HepG2 (cell line): Measurements from ENCODE around the gene ANXA9. TPM values are rescaled to one million over a fixed set of nuclear protein-coding genes. Genes with fewer than 3 reads are reported as not detected.

ENCODE experiments used
- AGO1 ChIP-seq: fragments of 200-400 bp; formaldehyde crosslinking; IDR thresholded peaks from 2 replicates; pipeline ENCODE4 v1.6.1; 2017; ENCODE audit warnings: mild to moderate bottlenecking, low read depth, low read length, moderate library complexity; ENCODE audit not compliant: poor library complexity, severe bottlenecking
- BRD4 ChIP-seq: sonication (generic); formaldehyde crosslinking; IDR thresholded peaks from 2 replicates; pipeline ENCODE4 v1.4.0; 2020; ENCODE audit warnings: missing genetic modification reagents
- CHCHD3 ChIP-seq: sonication (generic); formaldehyde crosslinking; IDR thresholded peaks from 2 replicates; pipeline ENCODE4 v1.8.0; 2022; ENCODE audit warnings: mild to moderate bottlenecking, missing genetic modification reagents, moderate library complexity
- GZF1 ChIP-seq: sonication (generic); formaldehyde crosslinking; IDR thresholded peaks from 2 replicates; pipeline ENCODE4 v1.5.1; 2020; ENCODE audit warnings: mild to moderate bottlenecking, missing genetic modification reagents
- MAZ ChIP-seq, 2 experiments: sonication (generic) in 1 of 2; formaldehyde crosslinking in 1 of 2; IDR thresholded peaks; 2 replicates each; pipeline versions ENCODE4 v1.5.0 to v1.6.1; 2012 to 2020; ENCODE audit warnings: low read depth in 2 of 2, mild to moderate bottlenecking in 2 of 2, borderline replicate concordance in 1 of 2, improper control_type of control experiment in 1 of 2, low read length in 1 of 2, missing genetic modification reagents in 1 of 2, moderate library complexity in 1 of 2
- PAF1 ChIP-seq: IDR thresholded peaks from 2 replicates; pipeline ENCODE4 v1.6.1; 2016; ENCODE audit warnings: missing genetic modification reagents, missing compliant biosample characterization
- SATB2 ChIP-seq: sonication (generic); formaldehyde crosslinking; IDR thresholded peaks from 2 replicates; pipeline ENCODE4 v1.5.0; 2020; ENCODE audit warnings: missing genetic modification reagents
- SPEN ChIP-seq: sonication (generic); formaldehyde crosslinking; IDR thresholded peaks from 2 replicates; pipeline ENCODE4 v1.5.1; 2020; ENCODE audit warnings: low read depth, mild to moderate bottlenecking, missing genetic modification reagents
- THAP11 ChIP-seq: IDR thresholded peaks from 2 replicates; pipeline ENCODE4 v1.6.1; 2016; ENCODE audit warnings: missing biosample characterization, missing genetic modification reagents
- ZNF644 ChIP-seq: IDR thresholded peaks from 2 replicates; pipeline ENCODE4 v1.6.1; 2016; ENCODE audit warnings: low read depth
- ZNF761 ChIP-seq: sonication (generic); formaldehyde crosslinking; conservative IDR thresholded peaks from 2 replicates; pipeline ENCODE4 v1.4.0; 2020; ENCODE audit warnings: mild to moderate bottlenecking, missing genetic modification reagents
- polyA plus RNA-seq, 8 experiments: library from polyadenylated mRNA; depleted of rRNA in 3 of 8; stranded (reverse) in 7 of 8; unstranded in 1 of 8; fragments of >200 nt; fragmentation: Illumina TruSeq in 4 of 8; extraction: Trizol in 4 of 8; gene quantifications; 2 replicates each; pipeline versions ENCODE4 v1.2.1 to v1.2.3, GENCODE V29; 2011 to 2016; ENCODE audit warnings: low read depth in 4 of 8, missing spikeins in 1 of 8, mixed read lengths in 1 of 8; ENCODE audit not compliant: insufficient read depth in 1 of 8
- total RNA-seq, 5 experiments: library from RNA; depleted of rRNA; stranded (reverse); fragments of >200 nt; fragmentation: Illumina TruSeq; extraction: Trizol; gene quantifications; 2 replicates each; pipeline ENCODE4 v1.2.3, GENCODE V29; 2016; ENCODE audit warnings: low read depth in 1 of 5
- TF ChIP-seq, protein P1 (sequence below): sonication (generic); formaldehyde crosslinking; IDR thresholded peaks from 2 replicates; pipeline ENCODE4 v1.4.0; 2020; ENCODE audit warnings: mild to moderate bottlenecking, missing genetic modification reagents, borderline replicate concordance
- TF ChIP-seq, protein P2 (sequence below): sonication (generic); formaldehyde crosslinking; IDR thresholded peaks from 2 replicates; pipeline ENCODE4 v1.5.0; 2020; ENCODE audit warnings: mild to moderate bottlenecking, missing genetic modification reagents
- TF ChIP-seq, protein P3 (sequence below): sonication (generic); formaldehyde crosslinking; IDR thresholded peaks from 2 replicates; pipeline ENCODE4 v1.5.0; 2020; ENCODE audit warnings: missing genetic modification reagents
- TF ChIP-seq, protein P4 (sequence below): sonication (generic); formaldehyde crosslinking; IDR thresholded peaks from 2 replicates; pipeline ENCODE4 v1.4.0; 2020; ENCODE audit warnings: missing genetic modification reagents, borderline replicate concordance

Gene ANXA9
- total and polyA plus RNA-seq, 2 of the 13 experiments (the other 11 are each of a cell fraction or from before 2014, with no cell fraction given), result 13.3 to 23.9 TPM

DNA sequence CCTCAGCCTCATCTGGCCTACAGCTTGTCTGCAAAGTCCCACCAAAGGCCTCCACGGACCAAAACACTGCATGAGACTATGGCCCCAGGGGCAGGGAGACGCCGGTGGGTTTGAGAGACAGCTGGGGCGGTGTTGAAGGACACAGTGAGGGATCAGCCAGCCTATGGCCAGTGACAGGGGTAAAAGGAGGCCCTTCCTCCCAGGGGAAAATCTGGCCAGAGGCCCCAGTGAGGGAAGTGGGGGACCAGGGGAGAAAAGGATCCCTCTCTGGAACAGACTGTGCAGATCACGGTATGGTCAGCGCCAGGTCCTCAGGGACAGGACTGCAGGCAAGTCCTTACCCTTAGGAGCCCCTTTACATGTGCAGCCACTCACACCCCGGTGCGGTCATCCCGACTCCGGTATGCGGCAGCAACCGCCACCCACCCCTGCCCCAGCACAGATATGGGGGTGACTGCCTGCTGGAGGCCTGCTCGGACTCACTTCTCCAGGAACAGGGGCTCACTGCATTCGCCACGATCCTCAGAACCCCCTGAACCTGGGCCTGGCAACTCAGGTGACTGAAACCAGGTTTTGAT is 8.7 kb upstream of the ANXA9 start (continued):
- TF ChIP-seq, protein P1, sequence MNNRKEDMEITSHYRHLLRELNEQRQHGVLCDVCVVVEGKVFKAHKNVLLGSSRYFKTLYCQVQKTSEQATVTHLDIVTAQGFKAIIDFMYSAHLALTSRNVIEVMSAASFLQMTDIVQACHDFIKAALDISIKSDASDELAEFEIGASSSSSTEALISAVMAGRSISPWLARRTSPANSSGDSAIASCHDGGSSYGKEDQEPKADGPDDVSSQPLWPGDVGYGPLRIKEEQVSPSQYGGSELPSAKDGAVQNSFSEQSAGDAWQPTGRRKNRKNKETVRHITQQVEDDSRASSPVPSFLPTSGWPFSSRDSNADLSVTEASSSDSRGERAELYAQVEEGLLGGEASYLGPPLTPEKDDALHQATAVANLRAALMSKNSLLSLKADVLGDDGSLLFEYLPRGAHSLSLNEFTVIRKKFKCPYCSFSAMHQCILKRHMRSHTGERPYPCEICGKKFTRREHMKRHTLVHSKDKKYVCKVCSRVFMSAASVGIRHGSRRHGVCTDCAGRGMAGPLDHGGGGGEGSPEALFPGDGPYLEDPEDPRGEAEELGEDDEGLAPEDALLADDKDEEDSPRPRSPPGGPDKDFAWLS (CRISPR knock-in tag), result no peak
- TF ChIP-seq GZF1 (CRISPR knock-in tag), result no peak
- TF ChIP-seq PAF1 (CRISPR knock-in tag), result no peak
- TF ChIP-seq, protein P2, sequence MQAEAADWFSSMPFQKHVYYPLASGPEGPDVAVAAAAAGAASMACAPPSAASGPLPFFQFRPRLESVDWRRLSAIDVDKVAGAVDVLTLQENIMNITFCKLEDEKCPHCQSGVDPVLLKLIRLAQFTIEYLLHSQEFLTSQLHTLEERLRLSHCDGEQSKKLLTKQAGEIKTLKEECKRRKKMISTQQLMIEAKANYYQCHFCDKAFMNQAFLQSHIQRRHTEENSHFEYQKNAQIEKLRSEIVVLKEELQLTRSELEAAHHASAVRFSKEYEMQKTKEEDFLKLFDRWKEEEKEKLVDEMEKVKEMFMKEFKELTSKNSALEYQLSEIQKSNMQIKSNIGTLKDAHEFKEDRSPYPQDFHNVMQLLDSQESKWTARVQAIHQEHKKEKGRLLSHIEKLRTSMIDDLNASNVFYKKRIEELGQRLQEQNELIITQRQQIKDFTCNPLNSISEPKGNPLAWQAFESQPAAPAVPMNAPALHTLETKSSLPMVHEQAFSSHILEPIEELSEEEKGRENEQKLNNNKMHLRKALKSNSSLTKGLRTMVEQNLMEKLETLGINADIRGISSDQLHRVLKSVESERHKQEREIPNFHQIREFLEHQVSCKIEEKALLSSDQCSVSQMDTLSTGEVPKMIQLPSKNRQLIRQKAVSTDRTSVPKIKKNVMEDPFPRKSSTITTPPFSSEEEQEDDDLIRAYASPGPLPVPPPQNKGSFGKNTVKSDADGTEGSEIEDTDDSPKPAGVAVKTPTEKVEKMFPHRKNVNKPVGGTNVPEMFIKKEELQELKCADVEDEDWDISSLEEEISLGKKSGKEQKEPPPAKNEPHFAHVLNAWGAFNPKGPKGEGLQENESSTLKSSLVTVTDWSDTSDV (CRISPR knock-in tag), result no peak
- TF ChIP-seq SPEN (CRISPR knock-in tag), result no peak
- TF ChIP-seq, protein P3, sequence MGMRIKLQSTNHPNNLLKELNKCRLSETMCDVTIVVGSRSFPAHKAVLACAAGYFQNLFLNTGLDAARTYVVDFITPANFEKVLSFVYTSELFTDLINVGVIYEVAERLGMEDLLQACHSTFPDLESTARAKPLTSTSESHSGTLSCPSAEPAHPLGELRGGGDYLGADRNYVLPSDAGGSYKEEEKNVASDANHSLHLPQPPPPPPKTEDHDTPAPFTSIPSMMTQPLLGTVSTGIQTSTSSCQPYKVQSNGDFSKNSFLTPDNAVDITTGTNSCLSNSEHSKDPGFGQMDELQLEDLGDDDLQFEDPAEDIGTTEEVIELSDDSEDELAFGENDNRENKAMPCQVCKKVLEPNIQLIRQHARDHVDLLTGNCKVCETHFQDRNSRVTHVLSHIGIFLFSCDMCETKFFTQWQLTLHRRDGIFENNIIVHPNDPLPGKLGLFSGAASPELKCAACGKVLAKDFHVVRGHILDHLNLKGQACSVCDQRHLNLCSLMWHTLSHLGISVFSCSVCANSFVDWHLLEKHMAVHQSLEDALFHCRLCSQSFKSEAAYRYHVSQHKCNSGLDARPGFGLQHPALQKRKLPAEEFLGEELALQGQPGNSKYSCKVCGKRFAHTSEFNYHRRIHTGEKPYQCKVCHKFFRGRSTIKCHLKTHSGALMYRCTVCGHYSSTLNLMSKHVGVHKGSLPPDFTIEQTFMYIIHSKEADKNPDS (CRISPR knock-in tag), result 0 out of 2 replicates have a peak, but pooled peaks have one; percentile 32
- TF ChIP-seq SATB2 (CRISPR knock-in tag), result no peak
- no peak for TF ChIP-seq CHCHD3 (CRISPR knock-in tag)
- TF ChIP-seq BRD4 (CRISPR knock-in tag), result no peak
- TF ChIP-seq MAZ (IDR thresholded peaks at IDR 0.05; ENCODE audit: borderline replicate concordance, low read depth, low read length), result no peak
- TF ChIP-seq MAZ (CRISPR knock-in tag; IDR thresholded peaks at IDR 0.05; ENCODE audit: low read depth), result peak; percentile 65; the same call in 1 of the 2 replicates
- TF ChIP-seq AGO1, result no peak
- TF ChIP-seq, protein P4, sequence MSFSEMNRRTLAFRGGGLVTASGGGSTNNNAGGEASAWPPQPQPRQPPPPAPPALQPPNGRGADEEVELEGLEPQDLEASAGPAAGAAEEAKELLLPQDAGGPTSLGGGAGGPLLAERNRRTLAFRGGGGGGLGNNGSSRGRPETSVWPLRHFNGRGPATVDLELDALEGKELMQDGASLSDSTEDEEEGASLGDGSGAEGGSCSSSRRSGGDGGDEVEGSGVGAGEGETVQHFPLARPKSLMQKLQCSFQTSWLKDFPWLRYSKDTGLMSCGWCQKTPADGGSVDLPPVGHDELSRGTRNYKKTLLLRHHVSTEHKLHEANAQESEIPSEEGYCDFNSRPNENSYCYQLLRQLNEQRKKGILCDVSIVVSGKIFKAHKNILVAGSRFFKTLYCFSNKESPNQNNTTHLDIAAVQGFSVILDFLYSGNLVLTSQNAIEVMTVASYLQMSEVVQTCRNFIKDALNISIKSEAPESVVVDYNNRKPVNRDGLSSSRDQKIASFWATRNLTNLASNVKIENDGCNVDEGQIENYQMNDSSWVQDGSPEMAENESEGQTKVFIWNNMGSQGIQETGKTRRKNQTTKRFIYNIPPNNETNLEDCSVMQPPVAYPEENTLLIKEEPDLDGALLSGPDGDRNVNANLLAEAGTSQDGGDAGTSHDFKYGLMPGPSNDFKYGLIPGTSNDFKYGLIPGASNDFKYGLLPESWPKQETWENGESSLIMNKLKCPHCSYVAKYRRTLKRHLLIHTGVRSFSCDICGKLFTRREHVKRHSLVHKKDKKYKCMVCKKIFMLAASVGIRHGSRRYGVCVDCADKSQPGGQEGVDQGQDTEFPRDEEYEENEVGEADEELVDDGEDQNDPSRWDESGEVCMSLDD (CRISPR knock-in tag), result no peak
- no peak for TF ChIP-seq ZNF761
- 0 out of 2 replicates have a peak, but pooled peaks have one; percentile 45 for TF ChIP-seq ZNF644 (CRISPR knock-in tag)
- no peak for TF ChIP-seq THAP11 (CRISPR knock-in tag)
